ENCODE data around the gene GTF2H4. TPM values are rescaled to one million over a fixed set of nuclear protein-coding genes. Genes with fewer than 3 reads are reported as not detected.
"Not testable (repeated sequence)": the region's sequence is repeated elsewhere in the genome, so short reads cannot be mapped to it uniquely, and the experiment has no call there.

Gene GTF2H4
- total RNA-seq, 1 donor: 2.8 TPM

DNA sequence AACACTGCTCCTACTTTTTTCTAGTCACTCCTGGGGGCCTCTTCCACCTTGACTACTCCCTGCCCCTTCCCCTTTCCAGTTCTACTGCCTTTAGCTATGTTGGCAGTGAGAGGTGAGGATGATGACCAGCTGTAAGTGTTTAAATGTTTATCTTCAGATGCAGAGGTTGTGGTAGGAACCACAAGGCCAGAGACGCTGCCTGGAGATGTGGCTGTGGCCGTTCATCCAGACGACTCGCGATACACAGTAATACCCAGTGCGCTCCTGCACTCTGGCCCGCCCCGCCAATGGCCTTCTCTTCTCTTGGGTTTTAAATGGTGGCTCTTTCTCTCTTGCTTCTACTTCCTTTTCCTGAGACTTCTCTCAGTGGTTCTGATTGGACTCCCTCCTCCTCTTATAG is 10.7 kb downstream of the GTF2H4 start:
- Histone ChIP-seq H3K27me3 (ENCODE audit: insufficient read depth, low read length) (no peaks in the 10 kb centered on the region), H3K9me3 (ENCODE audit: low read depth, low read length) (no peaks in the 10 kb centered on the region), H3K4me3 (ENCODE audit: low read length) (no peak overlapping the region), H3K4me1 (ENCODE audit: insufficient read depth, low read length) (peaks cover 16% of the 10 kb centered on the region)

DNA sequence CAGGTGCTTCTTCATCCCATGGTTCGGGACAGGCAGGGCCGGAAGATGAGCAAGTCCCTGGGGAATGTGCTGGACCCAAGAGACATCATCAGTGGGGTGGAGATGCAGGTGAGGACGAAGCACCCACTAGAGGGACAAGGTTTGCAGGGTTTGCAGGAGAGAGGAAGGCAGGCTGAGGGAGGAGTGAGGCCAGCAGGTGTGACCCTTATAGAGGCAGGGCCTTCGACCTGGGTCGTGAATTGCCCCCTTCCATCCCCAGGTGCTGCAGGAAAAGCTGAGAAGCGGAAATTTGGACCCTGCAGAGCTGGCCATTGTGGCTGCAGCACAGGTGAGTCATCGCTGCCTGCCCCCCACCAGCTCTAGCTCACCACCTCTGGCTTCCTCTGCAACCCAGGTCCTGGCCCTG is 14.4 kb downstream of the GTF2H4 start:
- Histone ChIP-seq H3K27me3 (ENCODE audit: insufficient read depth, low read length) (no peaks in the 10 kb centered on the region), H3K4me1 (ENCODE audit: insufficient read depth, low read length) (no peaks in the 10 kb centered on the region), H3K9me3 (ENCODE audit: low read depth, low read length) (no peaks in the 10 kb centered on the region), H3K4me3 (ENCODE audit: low read length) (no peak overlapping the region)

DNA sequence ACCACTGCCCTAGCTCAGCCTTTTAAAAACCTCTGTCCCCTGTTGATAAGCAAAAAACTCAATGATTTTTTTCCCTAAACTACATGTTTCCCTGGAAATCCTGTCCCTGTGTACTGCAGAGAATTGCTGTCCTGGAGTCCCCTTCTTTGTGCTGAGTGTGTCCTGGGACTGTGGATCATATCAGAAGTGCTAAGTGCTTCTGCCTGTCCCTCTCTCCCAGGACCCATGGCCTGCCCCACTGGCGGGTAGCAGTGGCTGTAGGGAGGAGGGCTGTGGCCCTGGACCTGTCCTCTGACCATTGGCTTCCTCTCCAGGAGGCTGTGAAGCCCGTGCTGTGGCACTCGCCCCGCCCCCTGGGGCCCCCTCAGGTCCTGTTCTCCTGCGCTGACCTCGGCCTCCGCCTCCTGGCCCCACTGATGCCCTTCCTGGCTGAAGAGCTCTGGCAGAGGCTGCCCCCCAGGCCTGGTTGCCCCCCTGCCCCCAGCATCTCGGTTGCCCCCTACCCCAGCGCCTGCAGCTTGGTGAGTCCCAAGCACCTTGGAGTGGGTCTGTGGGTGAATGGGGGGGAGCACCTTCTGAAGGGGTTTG is 16.1 kb downstream of the GTF2H4 start:
- H3K4me1 ChIP-seq (ENCODE audit: insufficient read depth, low read length); H3K27me3 ChIP-seq (ENCODE audit: insufficient read depth, low read length); H3K4me3 ChIP-seq (ENCODE audit: low read length); H3K9me3 ChIP-seq (ENCODE audit: low read depth, low read length): not testable (repeated sequence)

DNA sequence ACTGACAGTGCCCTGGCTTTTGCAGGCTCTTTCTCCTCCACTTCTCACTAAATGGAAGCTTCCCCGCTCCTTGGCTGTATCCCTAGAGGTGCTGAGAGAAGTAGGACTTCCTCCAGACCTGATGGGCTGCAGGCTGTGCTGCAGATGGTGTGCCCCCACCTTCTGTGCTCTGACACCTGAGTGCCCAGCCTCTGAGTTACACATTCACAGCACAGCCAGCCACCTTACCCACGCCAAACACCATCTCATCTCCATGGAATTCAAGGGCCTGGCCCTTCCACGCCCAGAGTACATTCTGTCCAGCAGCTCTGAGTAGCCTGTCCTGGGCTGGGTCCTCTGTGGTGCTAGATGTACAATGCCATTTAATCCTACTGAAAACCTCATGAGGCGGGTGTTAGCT is 18.6 kb downstream of the GTF2H4 start:
- H3K27me3 ChIP-seq (ENCODE audit: insufficient read depth, low read length): no peaks in the 10 kb centered on the region
- H3K4me3 ChIP-seq (ENCODE audit: low read length): no peak overlapping the region
- H3K4me1 ChIP-seq (ENCODE audit: insufficient read depth, low read length): no peaks in the 10 kb centered on the region
- H3K9me3 ChIP-seq (ENCODE audit: low read depth, low read length): no peaks in the 10 kb centered on the region

DNA sequence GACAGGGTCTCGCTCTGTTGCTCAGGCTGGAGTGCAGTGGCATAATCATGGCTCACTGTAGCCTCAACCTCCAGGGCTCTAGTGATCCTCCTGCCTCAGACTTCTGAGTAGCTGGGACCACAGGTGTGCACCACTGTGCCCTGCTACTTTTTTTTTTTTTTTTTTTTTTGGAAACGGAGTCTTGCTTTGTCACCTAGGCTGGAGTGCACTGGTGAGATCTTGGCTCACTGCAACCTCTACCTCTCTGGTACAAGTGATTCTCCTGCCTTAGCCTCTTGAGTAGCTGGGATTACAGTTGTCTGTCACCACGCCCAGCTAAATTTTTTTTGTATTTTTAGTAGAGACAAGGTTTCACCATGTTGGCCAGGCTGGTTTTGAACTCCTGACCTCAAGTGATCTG is 19.1 kb downstream of the GTF2H4 start:
- H3K27me3 ChIP-seq (ENCODE audit: insufficient read depth, low read length); H3K4me3 ChIP-seq (ENCODE audit: low read length); H3K4me1 ChIP-seq (ENCODE audit: insufficient read depth, low read length); H3K9me3 ChIP-seq (ENCODE audit: low read depth, low read length): not testable (repeated sequence)

DNA sequence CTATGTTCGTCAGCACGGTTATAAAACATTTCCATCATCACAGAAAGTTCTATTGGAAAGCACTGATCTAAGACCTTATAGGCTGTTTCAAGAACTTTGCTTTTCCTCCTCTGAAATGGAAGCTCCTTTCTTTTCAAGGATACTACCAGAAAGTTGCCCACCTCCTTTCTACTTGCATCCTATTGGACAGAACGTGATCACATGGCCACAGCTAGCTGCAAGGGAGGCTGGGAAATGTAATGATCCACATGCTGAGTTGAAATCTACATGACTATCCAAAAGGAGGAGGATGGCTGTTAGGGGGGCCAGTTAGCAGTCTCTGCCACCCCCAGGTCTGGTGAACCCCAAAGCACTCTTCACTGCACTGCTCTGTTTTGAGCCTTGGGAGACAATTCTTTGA is 20.7 kb downstream of the GTF2H4 start:
- Histone ChIP-seq H3K27me3 (ENCODE audit: insufficient read depth, low read length) (no peaks in the 10 kb centered on the region), H3K4me3 (ENCODE audit: low read length) (no peak overlapping the region), H3K9me3 (ENCODE audit: low read depth, low read length) (no peaks in the 10 kb centered on the region), H3K4me1 (ENCODE audit: insufficient read depth, low read length) (no peaks in the 10 kb centered on the region)

DNA sequence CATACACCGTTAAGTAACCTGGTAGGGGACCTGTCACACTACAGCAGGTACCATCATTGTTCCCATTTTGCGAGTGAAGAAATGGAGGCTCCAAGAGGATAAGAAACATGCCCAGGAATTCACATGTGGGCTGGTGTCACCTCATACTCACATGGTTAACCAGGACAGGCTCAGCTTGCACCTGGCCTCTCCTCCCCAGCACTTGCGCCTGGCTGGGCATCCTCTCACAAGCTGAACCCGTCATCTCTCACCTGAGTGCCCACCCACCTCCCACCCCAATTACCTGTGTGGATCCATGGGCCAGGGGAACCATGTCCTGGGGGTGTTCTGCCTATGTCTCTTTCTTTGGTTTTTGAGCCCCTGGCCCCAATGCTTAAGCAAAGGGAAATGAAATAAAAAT is 22.5 kb downstream of the GTF2H4 start:
- Histone ChIP-seq H3K4me3 (ENCODE audit: low read length) (no peak overlapping the region), H3K4me1 (ENCODE audit: insufficient read depth, low read length) (no peaks in the 10 kb centered on the region), H3K9me3 (ENCODE audit: low read depth, low read length) (no peaks in the 10 kb centered on the region), H3K27me3 (ENCODE audit: insufficient read depth, low read length) (no peaks in the 10 kb centered on the region)

DNA sequence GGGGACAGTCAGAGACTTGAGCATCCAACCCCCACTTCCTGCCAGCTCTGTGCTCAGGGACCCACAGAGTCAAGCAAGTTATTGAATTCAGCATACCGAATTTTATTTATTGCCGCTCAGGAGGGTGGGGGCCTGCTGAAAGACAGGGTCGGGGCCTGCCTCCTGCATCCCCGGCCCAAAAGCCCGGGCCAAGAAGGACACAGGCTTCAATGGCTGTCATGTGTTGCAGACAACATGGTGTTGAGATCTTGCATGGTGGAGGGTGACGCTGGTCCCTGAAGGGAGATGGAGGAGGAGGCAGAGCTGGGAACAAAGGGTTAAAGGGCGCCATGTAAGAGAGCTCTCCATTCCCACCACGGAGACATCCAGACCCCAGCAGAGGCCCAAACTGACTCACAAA is 23.3 kb downstream of the GTF2H4 start:
- no peaks in the 10 kb centered on the region for H3K27me3 ChIP-seq (ENCODE audit: insufficient read depth, low read length)
- no peaks in the 10 kb centered on the region for H3K4me1 ChIP-seq (ENCODE audit: insufficient read depth, low read length)
- H3K4me3 ChIP-seq (ENCODE audit: low read length): no peak overlapping the region

DNA sequence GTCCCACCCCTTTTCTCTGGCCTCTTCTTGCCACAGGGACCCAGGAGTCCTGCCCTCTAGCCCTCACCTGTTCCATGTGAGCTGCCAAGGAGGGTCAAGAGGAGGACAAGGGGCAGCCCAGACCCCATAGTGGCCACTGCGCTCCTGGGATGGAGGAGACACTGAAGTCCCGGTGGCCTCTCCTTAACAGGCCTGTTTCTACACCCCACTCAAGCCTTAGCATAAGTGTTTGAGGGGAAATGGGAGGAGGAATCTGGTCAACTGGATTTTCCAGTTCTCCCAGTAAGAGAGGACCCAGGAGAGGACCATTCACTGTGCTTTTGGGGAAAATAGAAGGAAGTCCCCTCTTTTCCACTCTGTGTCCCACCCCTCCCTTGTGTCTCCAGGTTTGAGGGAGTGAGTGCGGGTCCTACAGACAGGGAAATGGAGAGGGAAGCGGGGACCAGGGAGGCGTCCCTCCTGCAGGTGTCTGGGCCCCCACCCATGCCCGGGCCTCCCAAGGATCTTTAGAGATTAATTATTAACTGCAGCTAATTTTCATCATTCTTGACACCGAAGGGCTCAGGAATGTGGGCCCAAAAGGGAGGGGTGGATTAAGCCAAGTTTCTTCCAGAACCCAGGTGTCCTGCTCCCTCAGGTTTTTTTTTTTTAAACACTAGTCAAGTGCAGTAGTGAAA is 24.1 kb downstream of the GTF2H4 start, which contains the start of gene SFTA2:
SFTA2 (minus strand) TSS at position 202 of the 677 bp plus-strand sequence; CDS start at position 128, 74 bp downstream.
- no peaks in the 10 kb centered on the region for H3K27me3 ChIP-seq (ENCODE audit: insufficient read depth, low read length)
- H3K9me3 ChIP-seq (ENCODE audit: low read depth, low read length): no peaks in the 10 kb centered on the region
- no peaks in the 10 kb centered on the region for H3K4me1 ChIP-seq (ENCODE audit: insufficient read depth, low read length)
- no peak within 1 kb of the TSS for H3K4me3 ChIP-seq (ENCODE audit: low read length)

More for the DNA sequence above, 23.3 kb downstream of the GTF2H4 start:
- no peaks in the 10 kb centered on the region for H3K9me3 ChIP-seq (ENCODE audit: low read depth, low read length)

DNA sequence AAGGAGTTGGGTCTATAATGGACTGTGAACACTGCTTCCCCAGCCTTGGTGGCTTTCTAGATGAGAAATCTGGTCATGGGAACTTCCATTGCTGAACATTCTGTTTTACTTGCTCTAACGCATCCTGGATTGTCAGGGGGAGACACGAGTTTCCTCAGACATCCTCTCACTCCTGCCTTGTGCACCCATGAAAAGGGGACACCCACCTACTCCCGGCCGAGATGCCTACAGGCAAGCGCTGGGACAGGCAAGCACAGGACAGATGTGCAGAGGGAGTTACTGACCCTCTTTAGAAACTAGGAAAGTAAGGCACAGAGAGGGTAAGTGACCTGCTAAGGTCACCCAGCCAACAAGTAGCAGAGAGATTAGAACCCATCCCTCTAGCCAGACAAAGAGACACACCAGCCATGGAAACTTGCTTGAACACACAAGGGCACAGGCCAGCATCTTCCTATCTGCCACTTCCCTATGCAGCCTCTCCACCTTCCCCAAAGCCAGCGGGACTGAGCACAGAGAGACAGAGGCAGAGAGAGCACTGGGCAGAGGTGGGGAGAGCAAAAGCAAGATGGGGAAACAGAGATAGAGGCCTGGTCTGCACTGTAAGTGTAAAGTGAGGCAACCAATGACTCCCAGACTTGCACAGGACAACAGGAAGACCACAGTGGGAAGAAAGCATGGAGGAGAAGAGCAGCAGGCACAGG is 24.8 kb downstream of the GTF2H4 start:
- Histone ChIP-seq H3K27me3 (ENCODE audit: insufficient read depth, low read length) (no peaks in the 10 kb centered on the region), H3K4me1 (ENCODE audit: insufficient read depth, low read length) (no peaks in the 10 kb centered on the region), H3K9me3 (ENCODE audit: low read depth, low read length) (no peaks in the 10 kb centered on the region), H3K4me3 (ENCODE audit: low read length) (no peak overlapping the region)

DNA sequence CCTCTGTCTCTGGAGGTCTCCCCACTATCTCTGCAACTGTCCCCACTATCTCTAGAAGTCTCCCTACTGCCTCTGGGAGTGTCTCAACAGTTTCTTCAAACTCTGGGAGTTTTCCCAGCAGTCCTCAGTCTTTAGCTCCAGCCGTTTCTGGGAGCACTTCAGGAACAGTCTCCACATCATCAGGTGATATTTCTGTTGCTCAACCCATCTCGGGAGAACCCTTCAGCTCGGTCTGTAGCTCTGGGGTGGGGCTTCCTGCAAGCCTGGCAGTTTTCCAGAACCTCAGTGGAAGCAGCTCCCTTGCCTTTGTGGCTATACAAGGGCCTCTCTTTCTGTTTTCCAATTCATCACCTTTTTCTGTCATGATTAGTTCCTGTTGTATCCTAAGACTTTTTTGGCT is 27.0 kb downstream of the GTF2H4 start:
- Histone ChIP-seq H3K4me3 (ENCODE audit: low read length) (no peak overlapping the region), H3K9me3 (ENCODE audit: low read depth, low read length) (no peaks in the 10 kb centered on the region), H3K27me3 (ENCODE audit: insufficient read depth, low read length) (no peaks in the 10 kb centered on the region), H3K4me1 (ENCODE audit: insufficient read depth, low read length) (no peaks in the 10 kb centered on the region)

DNA sequence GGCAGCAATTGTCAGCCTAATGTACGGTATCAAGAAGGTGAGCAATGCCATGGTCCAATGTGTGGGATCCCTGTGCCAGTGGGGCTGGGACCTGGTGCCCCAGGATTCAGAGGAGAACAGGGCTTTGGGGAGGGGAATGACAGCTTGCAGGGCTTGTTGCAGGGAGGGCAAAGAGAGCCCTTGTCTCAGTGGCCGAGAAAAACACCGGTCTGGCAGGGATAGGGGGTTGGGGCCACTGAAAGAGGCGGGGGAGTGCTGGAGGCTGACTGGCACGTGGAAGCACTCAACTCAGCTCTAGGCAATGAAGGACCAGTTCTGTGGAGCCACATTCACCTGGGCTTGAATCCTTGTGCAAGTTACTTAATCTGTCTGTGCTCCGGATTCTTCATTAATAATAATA is 29.3 kb downstream of the GTF2H4 start:
- no peak overlapping the region for H3K4me3 ChIP-seq (ENCODE audit: low read length)
- H3K4me1 ChIP-seq (ENCODE audit: insufficient read depth, low read length): no peaks in the 10 kb centered on the region
- no peaks in the 10 kb centered on the region for H3K9me3 ChIP-seq (ENCODE audit: low read depth, low read length)
- H3K27me3 ChIP-seq (ENCODE audit: insufficient read depth, low read length): peaks cover 6% of the 10 kb centered on the region

DNA sequence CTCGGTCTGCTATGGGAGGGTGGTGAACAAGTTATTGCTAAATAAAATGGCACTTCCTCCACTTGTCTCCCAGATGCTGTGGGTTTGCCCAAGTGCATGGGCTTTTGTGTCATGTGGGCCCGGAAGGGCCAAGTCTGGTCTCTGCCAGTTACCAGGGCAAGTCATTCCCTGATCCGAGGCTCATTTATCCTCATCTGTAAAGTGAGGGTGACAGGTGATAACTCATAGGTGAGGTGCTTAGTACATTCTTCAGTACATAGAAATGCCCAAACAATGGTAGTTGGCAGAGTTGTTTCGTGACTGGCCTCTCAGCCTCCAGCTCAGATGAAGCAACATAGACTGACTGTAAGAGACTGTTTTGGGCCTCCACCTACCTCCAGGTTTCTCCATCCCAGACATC is 30.7 kb downstream of the GTF2H4 start:
- Histone ChIP-seq H3K27me3 (ENCODE audit: insufficient read depth, low read length) (peaks cover 18% of the 10 kb centered on the region), H3K9me3 (ENCODE audit: low read depth, low read length) (no peaks in the 10 kb centered on the region), H3K4me3 (ENCODE audit: low read length) (no peak overlapping the region), H3K4me1 (ENCODE audit: insufficient read depth, low read length) (no peaks in the 10 kb centered on the region)

DNA sequence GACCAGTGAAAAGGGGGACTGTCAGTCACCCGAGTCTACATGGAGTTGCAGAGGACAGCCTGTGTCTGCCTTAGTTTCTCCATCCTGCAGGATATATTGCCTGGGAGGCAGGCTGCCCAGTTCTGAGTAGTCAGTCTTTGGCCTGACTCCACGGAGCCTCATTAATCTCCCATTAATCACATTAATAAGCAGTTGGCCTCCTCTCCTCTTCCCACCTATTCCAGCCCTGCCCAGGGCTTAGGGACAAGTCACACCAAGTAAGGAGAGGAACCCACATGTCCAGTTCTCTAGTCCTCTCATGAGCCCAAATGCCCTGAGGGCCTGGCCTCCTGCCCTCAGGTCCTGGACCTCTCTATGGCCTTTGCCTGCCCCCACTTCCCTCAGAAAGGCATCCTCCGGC is 31.5 kb downstream of the GTF2H4 start:
- Histone ChIP-seq H3K27me3 (ENCODE audit: insufficient read depth, low read length) (peaks cover 20% of the 10 kb centered on the region), H3K4me3 (ENCODE audit: low read length) (no peak overlapping the region), H3K4me1 (ENCODE audit: insufficient read depth, low read length) (no peaks in the 10 kb centered on the region), H3K9me3 (ENCODE audit: low read depth, low read length) (no peaks in the 10 kb centered on the region)

DNA sequence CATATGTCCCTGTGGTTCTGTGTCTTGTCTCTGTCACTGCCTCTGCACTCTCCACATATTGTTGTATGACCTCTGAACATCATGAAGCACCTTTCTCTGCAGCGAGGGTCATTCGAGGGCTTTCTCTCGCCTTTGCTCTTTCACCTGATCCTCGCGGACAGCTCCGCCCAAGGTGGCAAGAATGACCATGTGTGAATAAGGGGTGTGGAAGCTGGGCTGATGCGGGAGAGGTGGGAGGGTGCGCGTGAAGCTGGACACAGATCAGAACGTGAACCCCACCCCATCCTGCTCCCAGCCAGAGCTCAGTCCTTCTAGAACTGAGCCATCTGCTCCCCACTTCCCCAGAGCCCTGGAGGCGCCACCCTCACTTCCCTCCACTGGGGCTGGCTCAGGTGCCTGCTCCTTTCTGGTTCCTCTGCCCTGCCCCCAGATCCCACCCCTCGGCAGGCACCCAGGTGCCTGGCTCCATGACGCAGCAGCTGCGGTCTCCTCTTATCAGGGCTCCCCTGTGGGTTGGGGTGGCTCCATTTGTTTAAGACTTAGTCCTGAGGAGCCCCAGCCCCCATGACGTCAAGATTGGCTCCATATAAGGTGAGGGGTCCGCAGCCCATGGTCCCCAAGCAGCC is 32.5 kb downstream of the GTF2H4 start, which contains the start of gene MUCL3:
MUCL3 (plus strand) TSS at position 613 of the 626 bp plus-strand sequence. CDS start 27 bp downstream, outside the sequence.
- no peaks in the 10 kb centered on the region for H3K9me3 ChIP-seq (ENCODE audit: low read depth, low read length)
- H3K4me1 ChIP-seq (ENCODE audit: insufficient read depth, low read length): no peaks in the 10 kb centered on the region
- H3K4me3 ChIP-seq (ENCODE audit: low read length): no peak within 1 kb of the TSS
- H3K27me3 ChIP-seq (ENCODE audit: insufficient read depth, low read length): peaks cover 21% of the 10 kb centered on the region

Measured in mononuclear cell (primary cell).